Activated CD8-positive, alpha-beta memory T cell treated with anti-CD3 and anti-CD28 coated beads, Interleukin-2, amount 10 ng/mL, durations not matched to agents 7 days and 5 days (primary cell): ENCODE data around the gene KLF13. TPM values are rescaled to one million over a fixed set of nuclear protein-coding genes. Genes with fewer than 3 reads are reported as not detected.

ENCODE experiments used
- total RNA-seq, 2 experiments: library from RNA; stranded (reverse); gene quantifications; one replicate each; pipeline ENCODE4 v1.2.3, GENCODE V29; 2021

The KLF13 gene
- total RNA-seq, 2 experiments from 2014 or later, result 163 to 206 TPM

Other genes with a start within 250 kb of the KLF13 start
- under 1 TPM in 1 of 2 experiments, not detected in 1; 0.06 TPM for gene TRPM1, start 225.1 kb upstream of the KLF13 start, total RNA-seq